Fibroblast of pulmonary artery (primary cell): ENCODE measurements around the gene ANKRD33B.

ENCODE experiments used
- DNase-seq: peaks from one replicate; pipeline ENCODE4 v3.0.0-alpha.2; 2010; ENCODE audit warnings: low read depth
- H3K4me3 ChIP-seq: replicated peaks from 2 replicates; pipeline ENCODE4 v1.5.1; 2011; ENCODE audit warnings: low read depth, mild to moderate bottlenecking, control low read depth, low read length, moderate library complexity
- TF ChIP-seq, protein P1 (sequence below): IDR thresholded peaks from 2 replicates; pipeline ENCODE4 v1.5.1; 2011; ENCODE audit warnings: mild to moderate bottlenecking, control low read depth, low read length, inconsistent platforms; ENCODE audit errors: missing control alignments

The ANKRD33B gene

DNA sequence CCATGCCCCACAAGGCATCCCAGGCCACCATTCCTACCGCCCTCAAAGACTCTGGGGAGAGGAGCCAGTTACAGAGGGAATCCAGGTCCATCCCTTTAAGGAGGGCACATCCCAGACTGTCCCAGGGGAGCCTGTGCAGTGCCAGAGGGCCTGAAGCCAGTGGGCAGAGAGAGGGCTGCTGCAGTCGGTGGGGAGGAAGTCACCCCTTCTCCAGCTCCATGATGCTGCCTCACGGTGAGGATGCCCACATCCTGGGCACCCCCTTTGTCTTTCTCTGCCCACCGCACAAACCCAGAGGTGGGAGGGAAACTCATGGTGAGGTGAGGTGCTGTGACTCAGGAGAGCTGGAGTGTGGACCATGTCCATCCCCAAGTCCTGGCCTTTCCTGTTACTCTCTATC lies 26.2 kb upstream of the ANKRD33B start:
- no peak overlapping the region for H3K4me3 ChIP-seq
- TF ChIP-seq, protein P1, sequence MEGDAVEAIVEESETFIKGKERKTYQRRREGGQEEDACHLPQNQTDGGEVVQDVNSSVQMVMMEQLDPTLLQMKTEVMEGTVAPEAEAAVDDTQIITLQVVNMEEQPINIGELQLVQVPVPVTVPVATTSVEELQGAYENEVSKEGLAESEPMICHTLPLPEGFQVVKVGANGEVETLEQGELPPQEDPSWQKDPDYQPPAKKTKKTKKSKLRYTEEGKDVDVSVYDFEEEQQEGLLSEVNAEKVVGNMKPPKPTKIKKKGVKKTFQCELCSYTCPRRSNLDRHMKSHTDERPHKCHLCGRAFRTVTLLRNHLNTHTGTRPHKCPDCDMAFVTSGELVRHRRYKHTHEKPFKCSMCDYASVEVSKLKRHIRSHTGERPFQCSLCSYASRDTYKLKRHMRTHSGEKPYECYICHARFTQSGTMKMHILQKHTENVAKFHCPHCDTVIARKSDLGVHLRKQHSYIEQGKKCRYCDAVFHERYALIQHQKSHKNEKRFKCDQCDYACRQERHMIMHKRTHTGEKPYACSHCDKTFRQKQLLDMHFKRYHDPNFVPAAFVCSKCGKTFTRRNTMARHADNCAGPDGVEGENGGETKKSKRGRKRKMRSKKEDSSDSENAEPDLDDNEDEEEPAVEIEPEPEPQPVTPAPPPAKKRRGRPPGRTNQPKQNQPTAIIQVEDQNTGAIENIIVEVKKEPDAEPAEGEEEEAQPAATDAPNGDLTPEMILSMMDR, result no peak
- no peak for DNase-seq

DNA sequence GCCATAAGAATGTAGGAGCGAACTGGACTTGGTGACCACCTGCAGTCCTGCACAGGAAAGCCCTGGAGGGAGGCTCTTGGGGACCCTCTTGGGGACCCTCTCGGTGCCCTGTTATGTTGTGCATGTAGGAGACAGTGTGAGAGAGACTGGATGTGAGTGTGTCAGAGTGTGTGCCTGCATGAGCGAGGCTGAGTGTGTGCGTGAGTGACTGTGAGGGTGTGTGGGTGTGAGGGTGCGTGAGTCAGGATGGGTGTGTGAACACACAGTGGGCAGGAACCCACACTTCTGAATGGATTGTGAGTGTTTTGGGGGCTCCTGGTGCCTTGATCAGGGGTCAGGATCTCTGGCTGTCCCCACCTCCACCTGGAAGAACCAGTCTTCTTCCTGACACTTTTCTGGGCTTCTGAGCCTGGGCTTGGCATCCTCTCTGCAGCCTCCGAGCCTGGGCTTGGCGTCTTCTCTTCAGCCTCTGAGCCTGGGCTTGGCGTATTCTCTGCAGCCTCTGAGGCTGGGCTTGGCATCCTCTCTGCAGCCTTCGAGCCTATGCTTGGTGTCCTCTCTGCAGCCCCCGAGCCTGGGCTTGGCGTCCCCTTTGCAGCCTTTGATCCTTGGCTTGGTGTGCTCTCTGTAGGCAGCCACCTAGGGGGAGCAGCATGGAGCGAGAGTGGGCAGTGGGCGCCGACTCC lies 25.6 kb upstream of the ANKRD33B start:
- TF ChIP-seq, protein P1, result no peak
- DNase-seq, result no peak
- H3K4me3 ChIP-seq, result no peak overlapping the region

DNA sequence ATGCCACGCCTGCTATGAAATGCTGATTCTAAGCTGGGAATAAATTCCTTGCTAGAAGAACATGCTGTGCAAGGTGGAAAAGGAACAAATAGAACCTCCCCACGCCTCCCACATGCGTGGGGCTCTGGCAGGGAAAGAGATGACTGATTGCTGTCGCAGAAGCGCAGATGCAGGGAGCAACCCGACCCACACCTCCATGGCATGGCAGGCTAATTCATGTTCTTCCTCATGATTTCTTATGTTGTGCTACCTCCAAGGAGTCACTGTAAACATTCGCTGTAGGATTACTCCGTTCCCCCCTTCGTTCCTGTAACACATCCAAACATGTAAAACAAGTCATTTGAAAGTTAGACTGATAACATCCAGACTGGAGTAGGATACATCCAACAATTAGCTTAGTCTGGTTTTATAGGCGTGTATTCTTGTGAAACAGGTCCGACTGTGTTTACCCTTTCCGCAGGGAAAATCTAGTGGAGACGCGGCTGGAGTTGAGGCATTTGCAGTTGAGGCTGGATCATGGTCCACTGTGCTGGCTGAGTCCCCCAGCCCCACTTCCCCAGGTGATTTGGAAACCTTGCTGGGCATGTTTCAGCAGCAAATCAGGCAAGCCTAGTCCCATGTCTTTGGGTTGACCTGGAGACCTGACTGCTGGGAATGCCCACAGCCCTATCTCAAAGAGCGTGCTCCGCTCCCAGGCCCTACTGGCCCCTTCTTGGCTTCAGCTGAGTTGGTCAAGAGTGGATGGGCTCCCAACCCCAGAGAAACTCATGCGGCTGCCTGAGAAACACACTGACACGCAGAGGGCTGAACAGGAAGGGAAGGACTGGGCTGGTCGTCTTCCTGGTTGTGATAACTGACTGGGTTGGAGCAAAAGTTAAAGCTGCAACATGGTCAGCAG lies 24.8 kb upstream of the ANKRD33B start:
- H3K4me3 ChIP-seq, result no peak overlapping the region
- no peak for DNase-seq
- TF ChIP-seq, protein P1, result no peak

DNA sequence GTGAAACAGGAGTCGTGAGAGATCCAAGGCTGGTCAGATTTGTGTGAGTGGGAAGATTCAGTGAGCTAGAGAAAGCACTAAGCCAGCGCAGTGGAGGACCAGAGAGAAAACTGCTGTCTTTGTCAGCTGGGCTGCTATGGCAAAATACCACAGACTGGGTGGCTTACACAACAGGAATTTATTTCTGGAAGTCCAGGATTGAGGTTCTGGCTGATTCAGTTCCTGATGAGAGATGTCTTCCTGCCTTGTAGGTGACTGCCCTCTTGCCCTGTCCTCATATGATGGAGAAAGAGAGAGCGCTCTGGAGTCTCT lies 24.2 kb upstream of the ANKRD33B start:
- H3K4me3 ChIP-seq, result no peak overlapping the region
- DNase-seq, result peak; percentile 27
- TF ChIP-seq, protein P1, result no peak

DNA sequence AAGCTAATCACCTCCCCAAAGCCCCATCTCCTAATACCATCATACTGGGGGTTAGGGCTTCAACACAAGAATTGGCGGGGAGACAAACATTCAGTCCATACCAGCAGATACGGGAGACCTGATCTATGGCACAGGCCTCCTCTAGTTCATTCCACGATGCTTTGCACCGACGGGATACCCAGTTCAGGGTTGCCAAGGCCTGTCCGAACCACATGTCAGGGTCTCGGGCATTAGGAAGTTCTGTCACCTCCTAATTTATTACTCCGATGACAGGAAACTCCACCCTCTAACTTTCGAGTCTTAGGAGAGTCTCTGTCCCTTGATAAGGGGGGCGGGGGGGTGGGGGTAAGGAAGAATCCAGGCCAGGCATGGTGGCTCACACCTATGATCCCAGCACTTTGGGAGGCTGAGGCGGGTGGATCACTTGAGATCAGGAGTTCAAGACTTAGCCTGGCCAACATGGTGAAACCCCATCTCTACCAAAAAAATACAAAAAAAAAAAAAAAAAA lies 23.8 kb upstream of the ANKRD33B start:
- TF ChIP-seq, protein P1, result no peak
- H3K4me3 ChIP-seq, result no peak overlapping the region
- no peak for DNase-seq

DNA sequence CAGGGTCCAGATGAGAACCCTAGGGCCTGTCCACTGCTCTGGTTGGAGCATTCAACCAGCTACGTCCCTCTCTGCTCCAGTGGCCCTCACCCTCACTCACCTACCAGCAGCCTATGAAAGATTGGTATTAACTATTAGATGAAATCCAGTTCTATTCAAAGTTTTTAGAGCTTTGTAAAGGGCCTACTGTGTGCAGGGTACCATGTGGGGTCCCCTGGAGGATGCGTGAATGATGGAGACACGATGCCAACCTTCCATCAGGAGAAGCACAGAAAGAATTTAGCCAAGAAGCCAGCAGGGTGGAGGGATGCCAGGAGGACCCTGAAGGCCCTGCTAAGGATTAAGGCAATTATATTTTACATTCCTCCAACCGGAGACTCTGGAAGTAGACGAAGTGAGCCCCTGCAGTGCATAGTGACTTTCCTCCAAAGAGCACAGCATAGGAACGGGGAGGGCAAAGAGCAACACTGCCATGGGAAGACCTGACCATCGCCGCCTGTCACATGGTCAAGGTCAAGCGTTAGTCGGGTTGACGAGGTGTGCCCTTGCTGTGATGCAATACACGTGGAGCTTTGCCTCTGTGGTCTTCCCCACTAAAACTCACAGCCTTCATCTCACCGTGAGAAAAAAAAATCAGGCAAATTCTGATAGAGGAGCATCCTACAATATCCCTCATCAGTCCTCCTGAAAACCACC lies 22.8 kb upstream of the ANKRD33B start:
- no peak for DNase-seq
- TF ChIP-seq, protein P1, result no peak
- no peak overlapping the region for H3K4me3 ChIP-seq
